Neural progenitor cell (in vitro differentiated cells): Measurements from ENCODE around the gene MYO1E. TPM values are rescaled to one million over a fixed set of nuclear protein-coding genes. Genes with fewer than 3 reads are reported as not detected.

Experiments used
- DNase-seq: peaks from one replicate; pipeline ENCODE4 v3.0.0-alpha.2; 2016; ENCODE audit warnings: low spot score
- H2AFZ ChIP-seq: fragments of 200-600 bp; sonication (generic); replicated peaks from 2 replicates; pipeline ENCODE4 v1.6.1; 2016; ENCODE audit warnings: antibody characterized with exemption
- H3F3A ChIP-seq: fragments of 200-600 bp; sonication (generic); 2 replicates; pipeline ENCODE4 v1.6.1; 2016; ENCODE audit warnings: antibody characterized with exemption, low read depth
- H3K27ac ChIP-seq: fragments of 200-600 bp; sonication (generic); 2 replicates; pipeline ENCODE4 v1.5.1; 2016; ENCODE audit warnings: mild to moderate bottlenecking
- H3K27me3 ChIP-seq: fragments of 200-600 bp; sonication (generic); 2 replicates; pipeline ENCODE4 v1.6.1; 2016; ENCODE audit warnings: mild to moderate bottlenecking, moderate library complexity
- H3K36me3 ChIP-seq: fragments of 200-600 bp; sonication (generic); 2 replicates; pipeline ENCODE4 v1.5.1; 2016
- H3K4me1 ChIP-seq: fragments of 200-600 bp; sonication (generic); 2 replicates; pipeline ENCODE4 v1.6.1; 2016; ENCODE audit warnings: mixed run types
- H3K4me2 ChIP-seq: fragments of 200-600 bp; sonication (generic); 2 replicates; pipeline ENCODE4 v1.6.1; 2016
- H3K4me3 ChIP-seq: fragments of 200-600 bp; sonication (generic); 2 replicates; pipeline ENCODE4 v1.5.1; 2016
- H3K79me2 ChIP-seq: fragments of 200-600 bp; sonication (generic); 2 replicates; pipeline ENCODE4 v1.6.1; 2016; ENCODE audit warnings: low read depth
- H3K9ac ChIP-seq: fragments of 200-600 bp; sonication (generic); 2 replicates; pipeline ENCODE4 v1.6.1; 2016
- H3K9me3 ChIP-seq: fragments of 200-600 bp; sonication (generic); 2 replicates; pipeline ENCODE4 v1.5.1; 2016; ENCODE audit warnings: low read depth
- H4K20me1 ChIP-seq: fragments of 200-600 bp; sonication (generic); 2 replicates; pipeline ENCODE4 v1.6.1; 2016; ENCODE audit warnings: low read depth
- H3K27ac Mint-ChIP-seq: 3 replicates; pipeline ENCODE4 v1.8.0; 2021; ENCODE audit warnings: mixed read lengths
- H3K27me3 Mint-ChIP-seq: 2 replicates; pipeline ENCODE4 v1.8.0; 2022; ENCODE audit warnings: low read depth, mild to moderate bottlenecking, inconsistent platforms, moderate library complexity, mixed read lengths; ENCODE audit not compliant: insufficient read depth
- H3K36me3 Mint-ChIP-seq: 3 replicates; pipeline ENCODE4 v1.8.0; 2021; ENCODE audit warnings: mixed read lengths
- H3K4me1 Mint-ChIP-seq: 3 replicates; pipeline ENCODE4 v1.8.0; 2021; ENCODE audit warnings: mixed read lengths
- H3K4me3 Mint-ChIP-seq: 3 replicates; pipeline ENCODE4 v1.8.0; 2021; ENCODE audit warnings: mild to moderate bottlenecking, moderate library complexity, mixed read lengths
- H3K9me3 Mint-ChIP-seq: 3 replicates; pipeline ENCODE4 v1.8.0; 2020; ENCODE audit warnings: mixed read lengths
- EZH2 ChIP-seq: fragments of 200-600 bp; sonication (generic); IDR thresholded peaks from 2 replicates; pipeline ENCODE4 v1.6.1; 2017; ENCODE audit warnings: antibody characterized with exemption, mild to moderate bottlenecking, moderate library complexity
- EZH2phosphoT487 ChIP-seq: fragments of 200-600 bp; sonication (generic); IDR thresholded peaks from 2 replicates; pipeline ENCODE4 v1.6.1; 2017; ENCODE audit warnings: antibody characterized with exemption
- total RNA-seq: library from RNA; depleted of rRNA; stranded (reverse); fragments of >200 nt; gene quantifications from 2 replicates; pipeline ENCODE4 v1.2.3, GENCODE V29; 2015; ENCODE audit warnings: low replicate concordance
- TF ChIP-seq, protein P1 (sequence below): fragments of 200-600 bp; sonication (generic); IDR thresholded peaks from 2 replicates; pipeline ENCODE4 v1.5.1; 2017; ENCODE audit warnings: antibody characterized with exemption, mild to moderate bottlenecking

MYO1E gene
- total RNA-seq, 1 donor from 2014 or later: 49.7 TPM

DNA sequence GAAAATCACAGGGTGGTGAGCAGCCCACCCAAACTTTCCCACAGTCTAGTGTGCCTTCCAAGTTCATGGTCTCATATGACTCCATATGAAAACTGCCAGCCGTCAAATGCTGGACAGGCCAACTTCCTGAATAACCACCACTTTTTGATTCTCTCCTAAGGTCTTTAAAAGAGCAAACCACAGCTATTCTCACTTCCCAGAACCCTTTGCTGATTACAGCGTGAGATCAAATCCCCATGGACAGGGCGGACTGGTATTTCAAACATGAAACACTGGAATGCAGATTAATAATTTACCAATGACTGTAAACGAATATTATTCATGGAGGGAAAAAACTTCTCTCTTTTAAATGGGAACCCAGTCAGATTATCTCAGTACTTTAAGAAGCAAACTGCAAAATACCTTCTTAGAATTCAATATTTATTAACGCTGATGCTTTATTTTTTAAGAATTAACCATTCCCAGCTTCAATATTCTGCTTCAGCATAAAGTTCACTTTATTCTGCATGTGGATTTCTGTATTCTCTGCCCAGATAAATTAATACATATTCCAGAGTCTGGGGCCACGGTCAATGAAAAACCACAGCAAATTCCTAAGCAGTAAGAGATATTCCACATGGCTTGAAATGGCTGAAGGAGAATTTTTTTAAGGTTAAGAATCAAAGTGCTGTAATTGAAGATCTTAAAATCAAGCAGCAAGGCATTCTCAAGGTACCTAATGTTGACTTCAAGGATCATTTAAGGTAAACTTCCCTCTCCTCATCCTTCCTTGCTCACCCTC lies 42.9 kb downstream of the MYO1E start:
- H3K4me3 Mint-ChIP-seq: no peak overlapping the region
- H3K27ac Mint-ChIP-seq: no peak overlapping the region
- peaks cover 33% of the 10 kb centered on the region for H3K4me1 Mint-ChIP-seq

DNA sequence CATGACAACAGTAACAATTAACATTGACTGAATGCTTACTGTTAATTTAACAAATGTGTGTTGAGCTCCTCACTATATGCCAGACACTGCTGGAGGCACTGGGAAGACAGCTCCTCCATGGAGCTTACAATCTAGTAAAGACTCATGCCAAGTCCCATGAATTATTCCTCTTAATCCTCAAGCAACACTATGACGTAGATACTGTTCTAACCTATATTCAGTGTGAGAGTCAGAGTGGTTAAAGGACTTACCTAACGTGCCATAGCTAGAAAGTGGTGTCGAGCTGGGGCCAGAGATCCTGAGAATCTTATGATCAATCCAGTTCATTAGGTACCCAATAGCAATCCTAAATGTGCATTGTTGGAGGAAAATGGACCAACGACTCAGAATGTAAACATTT lies 43.6 kb downstream of the MYO1E start:
- Histone ChIP-seq H3K4me1 (peaks cover 8% of the 10 kb centered on the region), H3K4me2 (no peak overlapping the region), H3K36me3 (no peaks in the 10 kb centered on the region), H3K27ac (no peak overlapping the region), H3K9ac (no peak overlapping the region), H2AFZ (no peak overlapping the region), H3K9me3 (no peaks in the 10 kb centered on the region), H3K79me2 (peaks cover 6% of the 10 kb centered on the region), H3F3A (no peaks in the 10 kb centered on the region), H3K4me3 (no peak overlapping the region), H4K20me1 (peaks cover 13% of the 10 kb centered on the region), H3K27me3 (no peaks in the 10 kb centered on the region)
- Mint-ChIP-seq H3K27ac (no peak overlapping the region), H3K27me3 (no peaks in the 10 kb centered on the region), H3K4me3 (no peak overlapping the region), H3K9me3 (no peaks in the 10 kb centered on the region), H3K36me3 (no peaks in the 10 kb centered on the region), H3K4me1 (peaks cover 32% of the 10 kb centered on the region)
- TF ChIP-seq, protein P1, sequence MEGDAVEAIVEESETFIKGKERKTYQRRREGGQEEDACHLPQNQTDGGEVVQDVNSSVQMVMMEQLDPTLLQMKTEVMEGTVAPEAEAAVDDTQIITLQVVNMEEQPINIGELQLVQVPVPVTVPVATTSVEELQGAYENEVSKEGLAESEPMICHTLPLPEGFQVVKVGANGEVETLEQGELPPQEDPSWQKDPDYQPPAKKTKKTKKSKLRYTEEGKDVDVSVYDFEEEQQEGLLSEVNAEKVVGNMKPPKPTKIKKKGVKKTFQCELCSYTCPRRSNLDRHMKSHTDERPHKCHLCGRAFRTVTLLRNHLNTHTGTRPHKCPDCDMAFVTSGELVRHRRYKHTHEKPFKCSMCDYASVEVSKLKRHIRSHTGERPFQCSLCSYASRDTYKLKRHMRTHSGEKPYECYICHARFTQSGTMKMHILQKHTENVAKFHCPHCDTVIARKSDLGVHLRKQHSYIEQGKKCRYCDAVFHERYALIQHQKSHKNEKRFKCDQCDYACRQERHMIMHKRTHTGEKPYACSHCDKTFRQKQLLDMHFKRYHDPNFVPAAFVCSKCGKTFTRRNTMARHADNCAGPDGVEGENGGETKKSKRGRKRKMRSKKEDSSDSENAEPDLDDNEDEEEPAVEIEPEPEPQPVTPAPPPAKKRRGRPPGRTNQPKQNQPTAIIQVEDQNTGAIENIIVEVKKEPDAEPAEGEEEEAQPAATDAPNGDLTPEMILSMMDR: no peak
- TF ChIP-seq EZH2: no peak
- TF ChIP-seq EZH2phosphoT487: no peak
- no peak for DNase-seq

More for the DNA sequence above, 42.9 kb downstream of the MYO1E start:
- H3K79me2 ChIP-seq: peaks cover 6% of the 10 kb centered on the region
- no peaks in the 10 kb centered on the region for H3K9me3 Mint-ChIP-seq
- H3K9me3 ChIP-seq: no peaks in the 10 kb centered on the region
- H3K27ac ChIP-seq: no peak overlapping the region
- no peaks in the 10 kb centered on the region for H3K27me3 Mint-ChIP-seq
- no peaks in the 10 kb centered on the region for H3F3A ChIP-seq
- TF ChIP-seq EZH2phosphoT487 (no peak), EZH2 (no peak)
- TF ChIP-seq, protein P1: no peak
- no peak overlapping the region for H2AFZ ChIP-seq
- H3K4me2 ChIP-seq: no peak overlapping the region
- H3K36me3 ChIP-seq: no peaks in the 10 kb centered on the region
- H3K9ac ChIP-seq: no peak overlapping the region
- H3K4me3 ChIP-seq: no peak overlapping the region
- peaks cover 10% of the 10 kb centered on the region for H4K20me1 ChIP-seq
- DNase-seq: no peak
- no peaks in the 10 kb centered on the region for H3K27me3 ChIP-seq
- peaks cover 8% of the 10 kb centered on the region for H3K4me1 ChIP-seq
- H3K36me3 Mint-ChIP-seq: no peaks in the 10 kb centered on the region

DNA sequence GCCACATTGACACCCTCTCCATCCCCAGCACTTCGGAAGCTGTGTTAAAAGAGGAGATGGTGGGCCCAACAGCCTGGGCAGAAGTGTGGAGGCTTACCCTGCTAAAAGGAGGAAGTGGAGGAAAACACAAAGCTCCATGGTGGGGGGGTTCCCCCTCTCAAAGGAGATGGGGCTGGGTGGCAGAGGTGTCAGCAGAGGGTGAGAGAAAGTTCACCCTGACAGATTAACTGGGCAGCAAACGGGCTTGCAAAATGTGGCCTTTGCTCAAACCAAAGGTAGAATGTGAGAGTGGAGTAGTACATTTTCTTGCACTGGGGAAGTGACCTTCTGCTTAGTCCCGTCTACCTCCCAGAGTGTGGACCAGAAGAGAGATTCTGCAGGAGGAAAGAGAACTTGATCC lies 44.7 kb downstream of the MYO1E start:
- Histone ChIP-seq H3K27me3 (no peaks in the 10 kb centered on the region), H3K27ac (no peak overlapping the region), H2AFZ (no peak overlapping the region), H3K79me2 (peaks cover 6% of the 10 kb centered on the region), H3K4me1 (peaks cover 8% of the 10 kb centered on the region), H3K9me3 (no peaks in the 10 kb centered on the region), H3F3A (no peaks in the 10 kb centered on the region), H3K4me3 (no peak overlapping the region), H3K36me3 (no peaks in the 10 kb centered on the region), H4K20me1 (peaks cover 13% of the 10 kb centered on the region), H3K9ac (no peak overlapping the region), H3K4me2 (no peak overlapping the region)
- no peak for TF ChIP-seq EZH2phosphoT487
- TF ChIP-seq EZH2: no peak
- TF ChIP-seq, protein P1: no peak
- H3K4me1 Mint-ChIP-seq: peaks cover 26% of the 10 kb centered on the region
- H3K36me3 Mint-ChIP-seq: no peaks in the 10 kb centered on the region
- H3K27ac Mint-ChIP-seq: no peak overlapping the region
- H3K4me3 Mint-ChIP-seq: no peak overlapping the region
- H3K27me3 Mint-ChIP-seq: no peaks in the 10 kb centered on the region
- no peaks in the 10 kb centered on the region for H3K9me3 Mint-ChIP-seq
- no peak for DNase-seq
